IMR-90 (cell line): ENCODE measurements around the gene PSMD12. TPM values are rescaled to one million over a fixed set of nuclear protein-coding genes. Genes with fewer than 3 reads are reported as not detected.

Source experiments
- ATAC-seq: fragments of 200-7000 bp; cut with Tn5 transposase; 2 replicates; pipeline ENCODE4 v1.9.1; 2020; ENCODE audit warnings: low read depth, mild to moderate bottlenecking, moderate library complexity
- BruUV-seq: library from RNA; stranded (reverse); fragments of 400-500 nt; replicated peaks from 2 replicates; lab custom pipeline; 2021; lab: Mats Ljungman, UMichigan
- CTCF ChIA-PET: fragments of 300-600 bp; formaldehyde crosslinking; extraction: SDS; loops from one replicate; lab custom pipeline; 2021; ENCODE audit warnings: antibody characterized with exemption; lab: Yijun Ruan, JAX
- POLR2A ChIA-PET: fragments of 300-600 bp; sonication (Branson Sonifier 250); formaldehyde crosslinking; loops from one replicate; lab custom pipeline; 2022; ENCODE audit warnings: antibody characterized with exemption; ENCODE audit not compliant: unreplicated experiment; lab: Charles Lee
- DNase-seq: peaks from one replicate; pipeline ENCODE4 v3.0.0; 2013
- H2AFZ ChIP-seq: replicated peaks from 2 replicates; pipeline ENCODE3; 2013; ENCODE audit warnings: low read length, mild to moderate bottlenecking; ENCODE audit not compliant: poor library complexity
- H2AK5ac ChIP-seq: 2 replicates; pipeline ENCODE4 v1.6.1; 2013; ENCODE audit warnings: low read depth, low read length, inconsistent platforms
- H2AK9ac ChIP-seq: replicated peaks from 2 replicates; pipeline ENCODE3; 2013; ENCODE audit warnings: mild to moderate bottlenecking, low read depth, low read length, moderate library complexity; ENCODE audit not compliant: poor library complexity
- H2BK120ac ChIP-seq: 2 replicates; pipeline ENCODE4 v1.6.1; 2013; ENCODE audit warnings: low read depth, low read length, inconsistent platforms
- H2BK15ac ChIP-seq: 3 replicates; pipeline ENCODE4 v1.6.1; 2013; ENCODE audit warnings: low read depth, low read length, inconsistent platforms
- H2BK20ac ChIP-seq: 2 replicates; pipeline ENCODE4 v1.6.1; 2013; ENCODE audit warnings: low read depth, mild to moderate bottlenecking, inconsistent platforms, low read length, moderate library complexity
- H2BK5ac ChIP-seq: 2 replicates; pipeline ENCODE4 v1.6.1; 2013; ENCODE audit warnings: mild to moderate bottlenecking, low read depth, low read length, inconsistent platforms; ENCODE audit not compliant: poor library complexity, severe bottlenecking
- H3K14ac ChIP-seq: replicated peaks from 2 replicates; pipeline ENCODE4 v1.6.1; 2013; ENCODE audit warnings: low read depth, low read length, inconsistent platforms
- H3K18ac ChIP-seq: 2 replicates; pipeline ENCODE4 v1.6.1; 2013; ENCODE audit warnings: low read depth, low read length, control low read depth
- H3K23ac ChIP-seq: 2 replicates; pipeline ENCODE4 v1.6.1; 2013; ENCODE audit warnings: low read depth, low read length, inconsistent platforms
- H3K27ac ChIP-seq: 2 replicates; pipeline ENCODE4 v1.5.1; 2013; ENCODE audit warnings: mild to moderate bottlenecking, control low read depth, low read length; ENCODE audit not compliant: insufficient read depth
- H3K27me3 ChIP-seq: 2 replicates; pipeline ENCODE4 v1.6.1; 2013; ENCODE audit warnings: low read length; ENCODE audit not compliant: control insufficient read depth, insufficient read depth
- H3K36me3 ChIP-seq: 2 replicates; pipeline ENCODE4 v1.6.1; 2013; ENCODE audit warnings: low read length, mixed read lengths; ENCODE audit not compliant: control insufficient read depth, insufficient read depth
- H3K4ac ChIP-seq: 2 replicates; pipeline ENCODE4 v1.6.1; 2013; ENCODE audit warnings: low read depth, low read length, inconsistent platforms
- H3K4me1 ChIP-seq: 2 replicates; pipeline ENCODE4 v1.6.1; 2013; ENCODE audit warnings: low read length, mixed read lengths; ENCODE audit not compliant: control insufficient read depth, insufficient read depth
- H3K4me2 ChIP-seq: 2 replicates; pipeline ENCODE4 v1.6.1; 2013; ENCODE audit warnings: low read depth, mild to moderate bottlenecking, control low read depth, low read length, moderate library complexity
- H3K4me3 ChIP-seq: 2 replicates; pipeline ENCODE4 v1.5.1; 2013; ENCODE audit warnings: low read depth, mild to moderate bottlenecking, control low read depth, low read length, moderate library complexity; ENCODE audit not compliant: insufficient read depth
- H3K56ac ChIP-seq: 2 replicates; pipeline ENCODE4 v1.6.1; 2013; ENCODE audit warnings: low read length, inconsistent platforms; ENCODE audit not compliant: insufficient read depth; ENCODE audit errors: extremely low read depth
- H3K79me1 ChIP-seq, 2 experiments: 2 replicates each; pipeline ENCODE4 v1.6.1; 2013; ENCODE audit warnings: low read length in 2 of 2, inconsistent platforms in 1 of 2, low read depth in 1 of 2
- H3K9ac ChIP-seq: 2 replicates; pipeline ENCODE4 v1.6.1; 2013; ENCODE audit warnings: low read depth, low read length, control low read depth
- H3K9me1 ChIP-seq: 2 replicates; pipeline ENCODE4 v1.6.1; 2013; ENCODE audit warnings: low read length, inconsistent platforms; ENCODE audit not compliant: insufficient read depth
- H3K9me3 ChIP-seq: 2 replicates; pipeline ENCODE4 v1.6.1; 2013; ENCODE audit warnings: low read length; ENCODE audit not compliant: control insufficient read depth, insufficient read depth
- H4K20me1 ChIP-seq: 2 replicates; pipeline ENCODE4 v1.6.1; 2013; ENCODE audit warnings: low read length, inconsistent platforms; ENCODE audit not compliant: insufficient read depth
- H4K5ac ChIP-seq: 2 replicates; pipeline ENCODE4 v1.6.1; 2013; ENCODE audit warnings: mild to moderate bottlenecking, low read depth, low read length, control low read depth
- H4K8ac ChIP-seq, 2 experiments: 2 replicates each; pipeline ENCODE4 v1.6.1; 2013; ENCODE audit warnings: low read depth in 2 of 2, low read length in 2 of 2, control low read depth in 1 of 2, inconsistent platforms in 1 of 2
- H4K91ac ChIP-seq: 2 replicates; pipeline ENCODE4 v1.6.1; 2013; ENCODE audit warnings: low read depth, low read length, inconsistent platforms; ENCODE audit not compliant: insufficient read depth
- BHLHE40 ChIP-seq: fragments of 150-350 bp; IDR thresholded peaks from 2 replicates; pipeline ENCODE4 v1.6.1; 2016; ENCODE audit warnings: mild to moderate bottlenecking, low read depth, low read length
- CEBPB ChIP-seq: IDR thresholded peaks from 2 replicates; pipeline ENCODE4 v1.6.1; 2012; ENCODE audit warnings: low read depth, low read length, improper control_type of control experiment
- CHD1 ChIP-seq: IDR thresholded peaks from 2 replicates; pipeline ENCODE4 v1.6.1; 2012; ENCODE audit warnings: low read depth, low read length, improper control_type of control experiment
- CTCF ChIP-seq: conservative IDR thresholded peaks from 2 replicates; pipeline ENCODE4 v1.5.1; 2012; ENCODE audit warnings: mild to moderate bottlenecking, low read depth, low read length, improper control_type of control experiment
- MAZ ChIP-seq: IDR thresholded peaks from 2 replicates; pipeline ENCODE4 v1.6.1; 2012; ENCODE audit warnings: low read depth, mild to moderate bottlenecking, low read length, improper control_type of control experiment, moderate library complexity, borderline replicate concordance
- MXI1 ChIP-seq: IDR thresholded peaks from 2 replicates; pipeline ENCODE4 v1.6.1; 2012; ENCODE audit warnings: low read depth, mild to moderate bottlenecking, low read length, moderate library complexity, borderline replicate concordance
- NFE2L2 ChIP-seq: fragments of 150-350 bp; IDR thresholded peaks from 2 replicates; pipeline ENCODE4 v1.6.1; 2016; ENCODE audit warnings: low read depth, mild to moderate bottlenecking, low read length
- POLR2A ChIP-seq: IDR thresholded peaks from 2 replicates; pipeline ENCODE4 v1.6.1; 2012; ENCODE audit warnings: mild to moderate bottlenecking, low read depth, low read length
- RAD21 ChIP-seq: IDR thresholded peaks from 2 replicates; pipeline ENCODE4 v1.6.1; 2012; ENCODE audit warnings: low read length, improper control_type of control experiment
- USF2 ChIP-seq: fragments of 150-350 bp; IDR thresholded peaks from 2 replicates; pipeline ENCODE4 v1.6.1; 2017; ENCODE audit warnings: mild to moderate bottlenecking, antibody characterized with exemption, low read length, low read depth
- WGBS, 2 experiments: methylation state at CpG; one replicate each; pipeline versions ENCODE4 v1.1.5 to v1.1.7; 2013; ENCODE audit warnings: missing lambda C conversion rate in 2 of 2; ENCODE audit not compliant: insufficient read length in 1 of 2; ENCODE audit errors: extremely low coverage in 2 of 2; 5-methylcytosine and 5-hydroxymethylcytosine counted together
- dilution Hi-C: fragments of 300-500 bp; cut with HindIII; formaldehyde crosslinking; loops from one replicate; pipeline ENCODE4 v1.14.3; 2018; ENCODE audit warnings: low sequenced_read_pairs; ENCODE audit not compliant: unreplicated experiment
- in situ Hi-C: fragments of 300-500 bp; cut with MboI; formaldehyde crosslinking; loops from 3 replicates; pipeline ENCODE4 v1.14.3; 2019; ENCODE audit warnings: low sequenced_read_pairs, inconsistent platforms, mixed read lengths
- intact Hi-C: fragments of 100-400 bp; cut with micrococcal nuclease; formaldehyde crosslinking; loops from 2 replicates; pipeline ENCODE4 v1.10.0; 2022
- polyA plus RNA-seq, 3 experiments: library from polyadenylated mRNA; depleted of rRNA; stranded (reverse); fragments of >200 nt; gene quantifications; 2 replicates each; pipeline ENCODE4 v1.2.3, GENCODE V29; 2012; ENCODE audit warnings: low replicate concordance in 1 of 3
- total RNA-seq: library from RNA; depleted of rRNA; stranded (reverse); fragments of >200 nt; gene quantifications from 2 replicates; pipeline ENCODE4 v1.2.3, GENCODE V29; 2012
- TF ChIP-seq, protein P1 (sequence below): fragments of 150-350 bp; IDR thresholded peaks from 2 replicates; pipeline ENCODE4 v1.6.1; 2016; ENCODE audit warnings: low read depth, mild to moderate bottlenecking, low read length, moderate library complexity, borderline replicate concordance

PSMD12 gene
- total and polyA plus RNA-seq, 2 of the 4 experiments (the other 2 are of a cell fraction), result 17.9 to 39.7 TPM

GRCh38 chr17:67294451-67295199 is 71.8 kb downstream of the PSMD12 start:
- Histone ChIP-seq H4K91ac (no peak overlapping the region), H3K79me1 (no peaks in the 10 kb centered on the region), H3K23ac (no peak overlapping the region), H4K20me1 (no peaks in the 10 kb centered on the region), H2BK20ac (no peak overlapping the region), H4K5ac (no peak overlapping the region), H4K8ac (no peak overlapping the region), H2AFZ (no peak overlapping the region), H2BK5ac (no peak overlapping the region), H2AK5ac (no peak overlapping the region), H3K56ac (no peak overlapping the region), H2AK9ac (no peak overlapping the region), H3K4ac (no peak overlapping the region), H3K27ac (no peak overlapping the region), H2BK15ac (no peak overlapping the region), H3K9me1 (no peaks in the 10 kb centered on the region), H3K27me3 (no peaks in the 10 kb centered on the region; the same call in 1 of the 2 replicates), H3K4me2 (no peak overlapping the region), H2BK120ac (no peak overlapping the region), H3K36me3 (no peaks in the 10 kb centered on the region), H3K4me1 (no peaks in the 10 kb centered on the region), H3K9me3 (no peaks in the 10 kb centered on the region), H3K9ac (no peak overlapping the region), H3K18ac (no peak overlapping the region), H3K4me3 (no peak overlapping the region), H3K14ac (no peak overlapping the region)
- dilution Hi-C loops (no loop called here), in situ Hi-C loops (no loop called here), intact Hi-C loops (no loop called here)
- TF ChIP-seq USF2, result no peak
- no peak for TF ChIP-seq CEBPB
- no peak for TF ChIP-seq NFE2L2
- TF ChIP-seq MXI1, result no peak
- no peak for TF ChIP-seq CTCF
- TF ChIP-seq CHD1, result no peak
- TF ChIP-seq, protein P1, sequence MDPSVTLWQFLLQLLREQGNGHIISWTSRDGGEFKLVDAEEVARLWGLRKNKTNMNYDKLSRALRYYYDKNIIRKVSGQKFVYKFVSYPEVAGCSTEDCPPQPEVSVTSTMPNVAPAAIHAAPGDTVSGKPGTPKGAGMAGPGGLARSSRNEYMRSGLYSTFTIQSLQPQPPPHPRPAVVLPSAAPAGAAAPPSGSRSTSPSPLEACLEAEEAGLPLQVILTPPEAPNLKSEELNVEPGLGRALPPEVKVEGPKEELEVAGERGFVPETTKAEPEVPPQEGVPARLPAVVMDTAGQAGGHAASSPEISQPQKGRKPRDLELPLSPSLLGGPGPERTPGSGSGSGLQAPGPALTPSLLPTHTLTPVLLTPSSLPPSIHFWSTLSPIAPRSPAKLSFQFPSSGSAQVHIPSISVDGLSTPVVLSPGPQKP, result no peak
- no peak for TF ChIP-seq BHLHE40
- no peak for TF ChIP-seq POLR2A
- TF ChIP-seq RAD21, result no peak
- no peak for TF ChIP-seq MAZ
- POLR2A ChIA-PET, result no interaction called here
- CTCF ChIA-PET, result no interaction called here
- DNase-seq (no peak), ATAC-seq (no peak)
- WGBS, 2 experiments, result 95% methylated on average over 12 of the region's 44 CpGs; no CpG with 5 or more reads in 1 of the 2 experiments
- BruUV-seq, result no TSS peak
